Common myeloid progenitor, CD34-positive (primary cell): ENCODE data around the gene CXCL9.

Source experiments
- CTCF ChIA-PET: fragments of 350-600 bp; sonication (Branson Sonifier 250); formaldehyde crosslinking; loops from one replicate; lab custom pipeline; 2021; ENCODE audit warnings: antibody characterized with exemption; lab: Charles Lee
- POLR2A ChIA-PET: fragments of 350-600 bp; sonication (Branson Sonifier 250); formaldehyde crosslinking; loops from one replicate; lab custom pipeline; 2021; ENCODE audit warnings: antibody characterized with exemption; lab: Charles Lee
- DNase-seq, 3 donors: peaks; one replicate each; pipeline versions ENCODE4 v3.0.0 to v3.0.0-alpha.2; 2013
- H3K27ac ChIP-seq, 2 experiments: 1 replicate in 1 of 2; 2 replicates in 1 of 2; pipeline ENCODE4 v1.7.0; 2013; ENCODE audit warnings: inconsistent platforms in 2 of 2, low read length in 2 of 2, mild to moderate bottlenecking in 2 of 2, low read depth in 1 of 2, moderate library complexity in 1 of 2; ENCODE audit not compliant: severe bottlenecking in 2 of 2, insufficient read depth in 1 of 2, poor library complexity in 1 of 2
- H3K27me3 ChIP-seq, 5 experiments: replicated peaks in 2 of 5; 1 replicate in 3 of 5; 2 replicates in 2 of 5; pipeline versions ENCODE4 v1.6.1 to v1.7.0; 2013; ENCODE audit warnings: low read length in 4 of 5, mild to moderate bottlenecking in 2 of 5, moderate library complexity in 2 of 5, inconsistent platforms in 1 of 5; ENCODE audit not compliant: insufficient read depth in 5 of 5, control insufficient read depth in 4 of 5
- H3K36me3 ChIP-seq, 4 experiments: 1 replicate in 2 of 4; 2 replicates in 2 of 4; pipeline versions ENCODE4 v1.6.1 to v1.7.0; 2013; ENCODE audit warnings: low read length in 3 of 4, control low read depth in 1 of 4, mild to moderate bottlenecking in 1 of 4; ENCODE audit not compliant: control insufficient read depth in 4 of 4, insufficient read depth in 4 of 4
- H3K4me1 ChIP-seq, 4 experiments: 1 replicate in 3 of 4; 2 replicates in 1 of 4; pipeline versions ENCODE4 v1.6.1 to v1.7.1; 2013; ENCODE audit warnings: low read length in 3 of 4, mild to moderate bottlenecking in 3 of 4, control low read depth in 1 of 4, inconsistent platforms in 1 of 4, moderate library complexity in 1 of 4; ENCODE audit not compliant: control insufficient read depth in 4 of 4, insufficient read depth in 4 of 4; ENCODE audit errors: control extremely low read depth in 1 of 4
- H3K4me3 ChIP-seq, 7 experiments: 1 replicate in 4 of 7; 2 replicates in 3 of 7; pipeline versions ENCODE4 v1.5.1 to v1.7.0; 2013; ENCODE audit warnings: mild to moderate bottlenecking in 7 of 7, low read length in 6 of 7, moderate library complexity in 6 of 7, inconsistent platforms in 2 of 7, low read depth in 2 of 7, control low read depth in 1 of 7; ENCODE audit not compliant: insufficient read depth in 4 of 7, control insufficient read depth in 1 of 7; ENCODE audit errors: extremely low read depth in 1 of 7
- H3K9me3 ChIP-seq, 5 experiments: 1 replicate in 4 of 5; 2 replicates in 1 of 5; pipeline versions ENCODE4 v1.6.1 to v1.7.1; 2013; ENCODE audit warnings: low read length in 4 of 5, mild to moderate bottlenecking in 2 of 5, inconsistent platforms in 1 of 5, low read depth in 1 of 5, moderate library complexity in 1 of 5; ENCODE audit not compliant: control insufficient read depth in 4 of 5, insufficient read depth in 2 of 5; ENCODE audit errors: control extremely low read depth in 1 of 5
- WGBS: methylation state at CpG from one replicate; pipeline ENCODE4 v1.1.5; 2013; ENCODE audit not compliant: insufficient coverage; 5-methylcytosine and 5-hydroxymethylcytosine counted together

CXCL9 gene

DNA sequence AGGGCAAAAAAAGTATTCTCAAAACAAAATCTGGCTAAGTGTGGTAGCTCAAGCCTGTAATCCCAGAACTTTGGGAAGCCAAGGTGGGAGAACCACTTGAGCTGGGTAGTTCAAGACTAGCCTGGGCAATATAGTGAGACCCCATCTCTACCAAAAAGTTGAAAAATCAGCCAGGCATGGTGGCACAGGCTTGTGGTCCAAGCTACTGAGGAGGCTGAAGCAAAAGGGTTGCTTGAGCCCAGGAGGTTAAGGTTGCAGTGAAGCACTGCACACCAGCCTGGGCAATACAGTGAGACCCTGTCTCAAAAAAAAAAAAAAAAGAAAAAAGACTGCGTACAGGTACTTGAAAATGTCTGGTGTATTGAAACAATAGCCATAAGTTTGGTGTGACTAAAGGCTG is 14.8 kb downstream of the CXCL9 start:
- H3K27ac ChIP-seq, result no peak overlapping the region
- H3K4me3 ChIP-seq, result no peak overlapping the region
- ChIA-PET CTCF (interaction anchor here (1.0 to 1.7 kb wide), 6 partner anchors 67 to 99 kb away, joined by 3 to 6 read pairs (median 4); no protein-coding TSS in a partner anchor), POLR2A (no interaction called here)
- peaks cover 7 to 17% (median 11%) of the 10 kb centered on the region in 4 experiments for H3K4me1 ChIP-seq
- H3K9me3 ChIP-seq, result no peaks in the 10 kb centered on the region
- DNase-seq, result no peak
- peaks cover 0 to 3% (median 0%) of the 10 kb centered on the region in 5 experiments for H3K27me3 ChIP-seq
- peaks cover 0 to 8% (median 0%) of the 10 kb centered on the region in 4 experiments for H3K36me3 ChIP-seq
- WGBS, result 100% methylated on average over 1 of the region's 1 CpG

DNA sequence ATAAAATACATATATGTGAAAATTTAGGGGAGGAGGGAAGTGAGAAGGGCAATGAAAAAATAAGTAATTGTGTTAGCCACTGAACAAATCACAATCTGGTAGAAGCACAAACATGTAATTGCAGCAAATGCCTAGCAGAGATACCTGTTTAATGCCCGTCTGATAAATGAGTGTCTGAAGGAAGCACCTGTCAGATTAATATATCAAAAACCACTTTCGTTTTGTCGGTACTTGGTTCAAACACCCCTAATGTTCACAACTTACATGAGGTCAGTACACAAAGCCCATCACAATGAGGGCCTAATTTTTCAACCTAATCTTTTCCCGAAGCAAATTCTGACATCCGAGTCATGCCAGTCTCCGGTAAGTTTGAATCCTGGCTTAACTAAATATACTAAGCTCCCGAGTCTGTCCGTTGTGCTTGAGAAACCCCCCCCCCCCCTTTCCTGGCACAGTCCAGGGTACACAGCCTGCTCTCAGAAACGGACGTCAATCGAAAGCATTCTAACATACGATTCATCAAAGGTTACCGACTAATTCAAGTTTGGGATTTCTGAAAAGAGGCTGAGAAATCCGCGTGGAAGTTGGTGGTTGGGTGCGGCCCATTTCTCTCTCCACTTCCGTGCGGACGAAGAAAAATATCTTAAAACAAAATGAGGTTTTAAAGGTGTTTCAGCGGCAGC is 17.3 kb downstream of the CXCL9 start:
- no peaks in the 10 kb centered on the region for H3K9me3 ChIP-seq
- ChIA-PET CTCF (interaction anchor here (0.9 to 1.2 kb wide), 5 partner anchors 20 to 77 kb away, joined by 3 to 5 read pairs (median 3); no protein-coding TSS in a partner anchor), POLR2A (no interaction called here)
- H3K4me1 ChIP-seq, result peaks cover 7 to 17% (median 11%) of the 10 kb centered on the region in 4 experiments
- peaks cover 0 to 3% (median 0%) of the 10 kb centered on the region in 5 experiments for H3K27me3 ChIP-seq
- H3K36me3 ChIP-seq, result peaks cover 0 to 9% (median 0%) of the 10 kb centered on the region in 4 experiments
- DNase-seq, result peak in 2 of 3 donors; percentile 52 to 66
- 0% methylated on average over 12 of the region's 20 CpGs for WGBS
- H3K27ac ChIP-seq, result peak overlapping the region; percentile 67 to 83
- H3K4me3 ChIP-seq, result peak overlapping the region; percentile 72 to 97 (median 91)

DNA sequence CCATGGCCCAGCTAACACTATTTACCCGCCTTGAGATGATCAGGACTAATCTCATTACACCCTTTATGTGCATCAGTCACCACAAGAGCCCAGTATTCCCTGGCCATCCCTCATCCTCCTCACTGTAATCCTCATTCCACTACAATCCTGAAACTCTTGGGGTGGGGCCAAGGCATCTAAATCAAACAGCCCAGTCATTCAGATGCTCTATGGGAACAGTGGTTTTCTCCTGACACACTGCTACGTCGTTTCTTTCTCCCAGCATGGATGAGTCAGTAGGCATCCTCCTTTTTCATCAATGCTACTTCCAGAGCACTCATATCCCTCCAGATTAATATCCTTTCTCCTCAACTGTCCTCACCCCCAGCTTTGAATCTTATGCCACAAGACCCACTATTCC is 22.2 kb downstream of the CXCL9 start:
- no peak for DNase-seq
- 83% methylated on average over 3 of the region's 3 CpGs for WGBS
- Histone ChIP-seq H3K4me1 (peaks cover 7 to 14% (median 9%) of the 10 kb centered on the region in 4 experiments), H3K27ac (no peak overlapping the region), H3K9me3 (no peaks in the 10 kb centered on the region), H3K27me3 (no peaks in the 10 kb centered on the region), H3K36me3 (peaks cover 0 to 28% (median 12%) of the 10 kb centered on the region in 4 experiments), H3K4me3 (no peak overlapping the region)
- CTCF ChIA-PET, result interaction anchor here (1.1 to 2.0 kb wide), 2 partner anchors 11 to 92 kb away, joined by 3 to 13 read pairs; no protein-coding TSS in a partner anchor
- POLR2A ChIA-PET, result interaction anchor here (1.0 kb wide), 1 partner anchor 76 kb away, joined by 3 read pairs; no protein-coding TSS in a partner anchor

DNA sequence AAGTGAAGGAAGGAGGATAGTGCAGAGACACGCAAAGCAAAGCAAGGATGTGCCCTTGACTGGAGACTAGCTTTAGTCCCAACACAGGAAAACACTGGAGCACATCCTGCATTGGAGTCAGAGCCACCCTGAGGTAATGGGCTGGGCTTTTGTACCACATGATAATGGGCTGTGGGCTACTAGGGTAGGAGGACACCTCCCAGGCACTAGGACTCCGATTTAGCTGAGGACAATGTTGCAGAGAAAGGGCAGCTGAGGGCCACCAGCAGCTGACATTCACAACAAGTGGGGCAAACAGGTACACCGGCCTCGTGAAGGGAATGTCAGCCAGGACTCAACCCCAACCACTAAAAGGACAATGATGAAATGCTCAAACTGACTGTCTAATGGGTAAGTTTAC is 26.7 kb downstream of the CXCL9 start:
- Histone ChIP-seq H3K4me1 (no peaks in the 10 kb centered on the region), H3K9me3 (peaks cover 0 to 8% (median 5%) of the 10 kb centered on the region in 5 experiments), H3K36me3 (peaks cover 30 to 56% (median 43%) of the 10 kb centered on the region in 4 experiments), H3K27ac (no peak overlapping the region), H3K4me3 (no peak overlapping the region), H3K27me3 (no peaks in the 10 kb centered on the region)
- 93% methylated on average over 3 of the region's 4 CpGs for whole genome bisulfite sequencing
- DNase-seq, result no peak
- ChIA-PET POLR2A (no interaction called here), CTCF (no interaction called here)

DNA sequence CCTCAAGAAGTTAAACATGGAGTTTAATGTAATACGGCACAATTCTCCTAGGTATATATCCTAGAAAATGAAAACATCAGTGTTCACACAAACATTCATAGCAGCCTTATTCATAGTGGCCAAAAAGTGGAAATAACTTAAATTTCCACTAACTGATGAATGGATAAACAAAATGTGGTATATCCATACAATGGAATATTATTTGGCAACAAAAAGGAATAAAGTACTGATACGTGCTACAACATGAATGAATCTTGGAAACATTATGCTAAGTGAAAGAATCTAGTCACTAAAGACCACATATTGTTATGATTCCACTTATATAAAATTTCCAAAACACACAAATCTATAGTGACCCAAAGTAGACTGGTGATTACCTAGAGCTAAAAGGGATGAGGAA is 31.1 kb downstream of the CXCL9 start:
- H3K4me3 ChIP-seq, result no peak overlapping the region
- H3K36me3 ChIP-seq, result peaks cover 40 to 80% (median 64%) of the 10 kb centered on the region in 4 experiments
- no CpG with 5 or more reads among the region's 2 CpGs for WGBS
- no peaks in the 10 kb centered on the region for H3K4me1 ChIP-seq
- ChIA-PET POLR2A (no interaction called here), CTCF (no interaction called here)
- no peaks in the 10 kb centered on the region for H3K27me3 ChIP-seq
- no peak for DNase-seq
- H3K27ac ChIP-seq, result no peak overlapping the region
- H3K9me3 ChIP-seq, result peaks cover 0 to 8% (median 5%) of the 10 kb centered on the region in 5 experiments

DNA sequence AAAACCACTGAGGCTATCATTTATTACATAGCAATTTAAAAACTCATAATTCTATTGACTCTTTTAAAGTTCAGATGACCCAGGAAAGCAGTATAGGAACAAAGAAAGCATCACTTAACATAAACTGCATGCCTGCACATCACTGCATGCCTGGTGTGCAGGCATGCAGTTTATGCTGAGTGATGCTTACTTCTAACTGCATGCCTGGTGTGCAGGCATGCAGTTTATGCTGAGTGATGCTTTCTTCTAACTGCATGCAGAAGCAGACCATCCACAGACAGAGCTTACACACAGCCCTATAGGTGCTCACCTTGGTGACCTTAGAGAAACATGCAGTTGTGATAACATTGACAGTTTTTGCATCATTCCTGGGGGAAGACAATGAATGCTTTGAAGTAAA is 33.5 kb downstream of the CXCL9 start:
- Histone ChIP-seq H3K4me3 (no peak overlapping the region), H3K27ac (no peak overlapping the region), H3K4me1 (no peaks in the 10 kb centered on the region), H3K27me3 (no peaks in the 10 kb centered on the region), H3K9me3 (peaks cover 0 to 8% (median 5%) of the 10 kb centered on the region in 5 experiments), H3K36me3 (peaks cover 41 to 88% (median 66%) of the 10 kb centered on the region in 4 experiments)
- POLR2A ChIA-PET, result no interaction called here
- no peak for DNase-seq
- CTCF ChIA-PET, result interaction anchor here (1.5 kb wide), 1 partner anchor 13 kb away, joined by 3 read pairs; no protein-coding TSS in a partner anchor

DNA sequence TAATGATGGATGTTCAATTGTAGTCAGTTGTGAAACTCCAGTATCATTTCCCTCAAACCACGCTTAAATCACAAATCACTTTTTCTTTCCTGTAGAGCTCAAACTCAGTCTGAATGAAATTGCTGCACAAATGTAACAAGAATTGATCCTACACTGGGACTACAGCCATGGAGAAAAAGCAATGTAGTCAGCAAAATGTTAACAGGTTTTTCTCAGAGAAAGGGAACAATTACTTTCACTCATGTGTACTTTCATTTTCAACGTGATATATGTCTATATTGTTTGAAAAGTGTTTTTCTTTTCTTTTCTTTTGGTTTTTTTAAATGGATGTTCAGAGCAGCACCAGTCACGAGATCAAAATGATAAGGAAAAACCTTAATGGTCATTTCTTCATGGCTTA is 39.2 kb downstream of the CXCL9 start:
- ChIA-PET CTCF (no interaction called here), POLR2A (interaction anchor here (0.7 kb wide), 1 partner anchor 11 kb away, joined by 3 read pairs; no protein-coding TSS in a partner anchor)
- Histone ChIP-seq H3K27ac (no peak overlapping the region), H3K9me3 (peaks cover 1 to 24% (median 8%) of the 10 kb centered on the region in 5 experiments), H3K4me3 (no peak overlapping the region), H3K27me3 (no peaks in the 10 kb centered on the region), H3K36me3 (peaks cover 33 to 90% (median 67%) of the 10 kb centered on the region in 4 experiments), H3K4me1 (no peaks in the 10 kb centered on the region)
- 80% methylated on average over 1 of the region's 3 CpGs for WGBS
- DNase-seq, result no peak
